Measurements from ENCODE around the gene TBRG4. TPM values are rescaled to one million over a fixed set of nuclear protein-coding genes. Genes with fewer than 3 reads are reported as not detected.

The TBRG4 gene
- total RNA-seq, 1 donor from 2014 or later = 195 TPM

DNA sequence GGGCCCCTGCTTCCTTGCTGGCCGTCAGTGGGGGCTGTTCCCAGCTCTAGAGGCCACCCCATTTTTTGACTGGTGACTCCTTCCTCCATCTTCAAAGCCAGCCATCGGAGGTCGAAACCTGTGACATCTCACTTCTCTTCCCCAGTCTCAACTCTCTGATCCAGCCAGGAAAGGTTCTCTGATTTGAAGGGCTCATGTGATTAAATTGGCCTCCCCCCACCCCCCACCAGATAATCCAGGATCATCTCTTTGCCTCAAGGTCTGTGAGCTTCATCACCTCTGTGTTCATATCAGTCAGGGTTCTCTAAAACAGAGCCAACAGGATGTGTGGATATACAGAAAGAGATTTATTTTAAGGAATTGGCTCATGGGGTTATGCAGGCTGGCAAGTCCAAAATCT lies 40.5 kb upstream of the TBRG4 start:
- intact Hi-C loops (cut with micrococcal nuclease) = no loop called here
- H3K27me3 Mint-ChIP-seq (ENCODE audit: insufficient read depth) = peaks cover 11% of the 10 kb centered on the region
- DNase-seq (ENCODE audit: low spot score) = no peak
- H3K27ac Mint-ChIP-seq = no peak overlapping the region
- no peaks in the 10 kb centered on the region for H3K4me1 Mint-ChIP-seq (ENCODE audit: low read depth)
- H3K9me3 Mint-ChIP-seq = no peaks in the 10 kb centered on the region
- H3K36me3 Mint-ChIP-seq (ENCODE audit: low read depth) = no peaks in the 10 kb centered on the region
- no peak overlapping the region for H3K4me3 Mint-ChIP-seq

DNA sequence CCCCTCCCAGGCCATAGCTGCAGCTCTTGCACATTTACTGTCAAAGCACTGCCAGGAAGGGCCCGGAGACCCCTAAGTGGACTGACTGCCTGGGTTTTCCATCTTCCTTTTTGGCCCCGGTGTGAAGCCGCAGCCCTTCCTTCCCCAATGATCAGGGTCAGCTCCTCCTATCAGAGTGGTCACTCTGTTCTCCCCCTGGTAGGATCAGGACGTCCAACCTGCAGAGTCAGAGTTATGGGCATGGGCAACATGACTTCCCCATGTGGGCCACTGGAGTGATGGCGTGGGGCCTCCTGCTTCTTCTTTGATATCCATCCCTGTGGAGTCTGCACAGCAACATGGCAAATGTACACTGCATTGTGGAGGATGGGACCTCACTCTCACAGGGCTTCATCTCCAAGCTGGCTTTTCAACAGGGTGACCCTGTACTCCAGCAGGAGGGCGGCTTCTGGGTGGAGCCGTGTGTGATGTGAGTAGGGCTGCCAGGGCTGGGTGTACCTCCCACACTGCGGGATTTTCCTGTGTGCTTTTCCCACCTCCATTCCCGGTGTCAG lies 39.7 kb upstream of the TBRG4 start:
- no peaks in the 10 kb centered on the region for H3K4me1 Mint-ChIP-seq (ENCODE audit: low read depth)
- H3K4me3 Mint-ChIP-seq = no peak overlapping the region
- no peak for DNase-seq (ENCODE audit: low spot score)
- H3K27me3 Mint-ChIP-seq (ENCODE audit: insufficient read depth) = peaks cover 8% of the 10 kb centered on the region
- H3K27ac Mint-ChIP-seq = no peak overlapping the region
- H3K36me3 Mint-ChIP-seq (ENCODE audit: low read depth) = no peaks in the 10 kb centered on the region
- H3K9me3 Mint-ChIP-seq = no peaks in the 10 kb centered on the region
- intact Hi-C loops (cut with micrococcal nuclease) = no loop called here

- no peaks in the 10 kb centered on the region for H3K4me1 Mint-ChIP-seq (ENCODE audit: low read depth)
- H3K36me3 Mint-ChIP-seq (ENCODE audit: low read depth) = no peaks in the 10 kb centered on the region
- no peak for DNase-seq (ENCODE audit: low spot score)
- intact Hi-C loops (cut with micrococcal nuclease) = no loop called here
- H3K9me3 Mint-ChIP-seq = no peaks in the 10 kb centered on the region
- H3K27me3 Mint-ChIP-seq (ENCODE audit: insufficient read depth) = peaks cover 8% of the 10 kb centered on the region
- H3K4me3 Mint-ChIP-seq = no peak overlapping the region
- H3K27ac Mint-ChIP-seq = no peak overlapping the region
Measured at GRCh38 chr7:45150199-45150598, 38.7 kb upstream of the TBRG4 start.

DNA sequence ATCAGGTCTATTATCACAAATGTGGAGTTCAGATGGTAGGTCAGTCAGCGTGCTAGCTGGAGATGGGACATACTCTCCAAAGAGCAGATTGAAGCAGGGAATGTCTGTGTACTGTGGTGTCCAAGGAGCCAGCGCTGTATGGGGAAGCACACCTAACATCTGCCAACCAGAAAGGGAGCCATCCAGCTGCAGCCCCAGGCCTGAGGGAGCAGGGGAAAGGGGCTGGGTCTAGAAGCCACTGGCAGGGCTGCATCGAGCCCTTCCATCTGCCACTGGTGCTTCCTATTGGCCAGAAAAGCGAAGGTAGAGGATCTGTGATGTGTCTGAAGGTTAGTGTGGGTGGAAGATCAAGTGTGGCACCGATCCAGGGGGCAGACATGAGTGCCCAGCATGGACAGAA lies 38.1 kb upstream of the TBRG4 start:
- Mint-ChIP-seq H3K27me3 (ENCODE audit: insufficient read depth) (peaks cover 8% of the 10 kb centered on the region), H3K4me3 (no peak overlapping the region), H3K27ac (no peak overlapping the region), H3K9me3 (no peaks in the 10 kb centered on the region), H3K36me3 (ENCODE audit: low read depth) (no peaks in the 10 kb centered on the region), H3K4me1 (ENCODE audit: low read depth) (no peaks in the 10 kb centered on the region)
- intact Hi-C loops (cut with micrococcal nuclease) = no loop called here
- DNase-seq (ENCODE audit: low spot score) = no peak

GRCh38 chr7:45148653-45148973 lies 37.1 kb upstream of the TBRG4 start:
- H3K9me3 Mint-ChIP-seq = no peaks in the 10 kb centered on the region
- intact Hi-C loops (cut with micrococcal nuclease) = no loop called here
- no peak overlapping the region for H3K4me3 Mint-ChIP-seq
- no peak overlapping the region for H3K27ac Mint-ChIP-seq
- H3K4me1 Mint-ChIP-seq (ENCODE audit: low read depth) = no peaks in the 10 kb centered on the region
- H3K27me3 Mint-ChIP-seq (ENCODE audit: insufficient read depth) = peaks cover 14% of the 10 kb centered on the region
- no peak for DNase-seq (ENCODE audit: low spot score)
- no peaks in the 10 kb centered on the region for H3K36me3 Mint-ChIP-seq (ENCODE audit: low read depth)

DNA sequence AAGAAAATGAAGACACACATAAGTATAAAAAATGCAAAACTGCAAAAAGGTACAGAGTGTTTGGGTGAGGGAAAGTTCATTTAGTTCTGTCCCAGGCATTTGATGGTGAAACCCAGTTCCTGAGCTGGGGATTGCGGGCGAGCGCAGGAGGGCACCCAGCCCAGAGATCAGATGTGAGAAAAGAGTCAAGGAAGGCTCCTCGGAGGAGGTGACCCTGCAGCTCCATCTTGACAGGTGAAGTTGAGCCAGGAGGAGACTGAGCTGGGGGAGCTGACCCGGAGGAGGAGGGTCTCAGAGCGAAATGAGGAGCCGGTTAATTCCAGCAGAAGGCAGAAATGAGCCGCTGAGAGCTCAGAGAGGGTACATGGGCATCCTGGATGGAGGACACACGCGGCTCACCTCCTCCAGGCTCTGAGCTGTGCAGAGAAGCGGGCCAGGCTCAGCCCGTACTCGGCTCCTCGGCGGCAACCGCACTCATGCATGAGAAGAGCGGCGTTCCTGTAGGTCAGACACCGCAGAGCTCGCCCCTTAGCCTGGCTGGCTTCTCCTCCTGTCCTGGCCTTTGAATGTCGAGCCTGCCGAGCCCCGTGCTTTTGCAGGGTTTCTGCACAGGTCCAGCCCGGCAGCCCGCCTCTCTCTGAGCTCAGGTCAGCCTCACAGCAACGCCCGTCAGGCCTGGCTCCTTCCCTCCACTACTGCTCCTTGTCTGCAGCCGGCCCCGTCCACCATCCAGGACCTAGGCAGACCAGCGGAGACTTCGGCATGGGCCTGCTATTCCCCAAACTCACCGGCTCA lies 36.6 kb upstream of the TBRG4 start:
- H3K4me3 Mint-ChIP-seq = no peak overlapping the region
- H3K9me3 Mint-ChIP-seq = no peaks in the 10 kb centered on the region
- peaks cover 14% of the 10 kb centered on the region for H3K27me3 Mint-ChIP-seq (ENCODE audit: insufficient read depth)

DNA sequence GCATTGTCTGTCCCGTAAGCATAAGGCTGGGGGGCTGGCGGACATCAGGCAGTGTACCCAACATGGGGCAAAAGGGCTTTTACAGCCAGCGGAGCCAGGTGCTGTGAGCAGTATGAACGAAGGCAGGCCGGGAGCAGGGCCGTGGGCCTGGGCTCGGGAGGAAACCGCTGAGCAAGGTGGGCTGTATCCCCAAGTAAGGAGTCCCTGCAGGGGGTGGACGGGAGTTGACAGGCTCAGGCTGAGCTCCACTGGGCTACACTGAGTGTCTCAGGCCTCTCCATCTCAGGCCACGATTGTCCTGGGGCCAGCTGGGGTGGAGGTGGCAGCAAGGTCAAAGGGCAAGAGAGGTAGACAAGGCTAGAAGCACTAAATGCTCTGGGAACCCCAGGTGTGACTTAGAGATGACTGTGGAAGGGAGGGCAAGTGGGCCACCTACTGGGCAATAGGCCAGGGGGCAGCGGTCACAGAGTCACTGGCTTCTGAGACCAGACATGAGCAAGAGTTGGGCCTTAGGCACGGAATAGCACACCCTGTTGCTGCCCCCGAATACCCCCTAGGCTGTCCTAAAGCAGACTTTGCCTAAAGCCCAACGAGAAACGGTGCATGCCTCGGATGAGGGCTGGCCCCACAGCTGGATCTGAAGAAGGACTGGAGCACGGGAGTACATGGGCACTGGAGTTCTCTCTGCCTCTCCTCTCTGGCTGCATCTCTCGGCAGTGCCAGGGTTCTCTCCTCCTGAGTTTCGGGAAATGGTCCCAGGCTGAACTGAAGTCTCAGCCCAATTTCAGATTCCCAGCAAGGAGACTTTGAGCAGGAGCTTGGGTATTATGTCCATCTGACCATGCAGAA lies 35.3 kb upstream of the TBRG4 start:
- intact Hi-C loops (cut with micrococcal nuclease) = no loop called here
- H3K27me3 Mint-ChIP-seq (ENCODE audit: insufficient read depth) = peaks cover 14% of the 10 kb centered on the region
- H3K27ac Mint-ChIP-seq = no peak overlapping the region
- no peak overlapping the region for H3K4me3 Mint-ChIP-seq
- no peaks in the 10 kb centered on the region for H3K36me3 Mint-ChIP-seq (ENCODE audit: low read depth)
- H3K9me3 Mint-ChIP-seq = no peaks in the 10 kb centered on the region
- no peak for DNase-seq (ENCODE audit: low spot score)
- H3K4me1 Mint-ChIP-seq (ENCODE audit: low read depth) = no peaks in the 10 kb centered on the region

More for the DNA sequence above, 36.6 kb upstream of the TBRG4 start:
- intact Hi-C loops (cut with micrococcal nuclease) = no loop called here
- Mint-ChIP-seq H3K27ac (no peak overlapping the region), H3K4me1 (ENCODE audit: low read depth) (no peaks in the 10 kb centered on the region), H3K36me3 (ENCODE audit: low read depth) (no peaks in the 10 kb centered on the region)
- no peak for DNase-seq (ENCODE audit: low spot score)

- H3K4me3 Mint-ChIP-seq = no peak overlapping the region
Measured at GRCh38 chr7:45145881-45146280, 34.4 kb upstream of the TBRG4 start.

GRCh38 chr7:45143616-45144015 lies 32.1 kb upstream of the TBRG4 start:
- DNase-seq (ENCODE audit: low spot score) = no peak
- Mint-ChIP-seq H3K4me1 (ENCODE audit: low read depth) (peaks cover 4% of the 10 kb centered on the region), H3K27ac (no peak overlapping the region), H3K4me3 (no peak overlapping the region), H3K36me3 (ENCODE audit: low read depth) (no peaks in the 10 kb centered on the region), H3K9me3 (no peaks in the 10 kb centered on the region), H3K27me3 (ENCODE audit: insufficient read depth) (peaks cover 10% of the 10 kb centered on the region)
- intact Hi-C loops (cut with micrococcal nuclease) = no loop called here

More at GRCh38 chr7:45145881-45146280, 34.4 kb upstream of the TBRG4 start:
- intact Hi-C loops (cut with micrococcal nuclease) = no loop called here
- Mint-ChIP-seq H3K9me3 (no peaks in the 10 kb centered on the region), H3K27ac (no peak overlapping the region), H3K27me3 (ENCODE audit: insufficient read depth) (peaks cover 14% of the 10 kb centered on the region), H3K4me1 (ENCODE audit: low read depth) (no peaks in the 10 kb centered on the region), H3K36me3 (ENCODE audit: low read depth) (no peaks in the 10 kb centered on the region)
- no peak for DNase-seq (ENCODE audit: low spot score)

DNA sequence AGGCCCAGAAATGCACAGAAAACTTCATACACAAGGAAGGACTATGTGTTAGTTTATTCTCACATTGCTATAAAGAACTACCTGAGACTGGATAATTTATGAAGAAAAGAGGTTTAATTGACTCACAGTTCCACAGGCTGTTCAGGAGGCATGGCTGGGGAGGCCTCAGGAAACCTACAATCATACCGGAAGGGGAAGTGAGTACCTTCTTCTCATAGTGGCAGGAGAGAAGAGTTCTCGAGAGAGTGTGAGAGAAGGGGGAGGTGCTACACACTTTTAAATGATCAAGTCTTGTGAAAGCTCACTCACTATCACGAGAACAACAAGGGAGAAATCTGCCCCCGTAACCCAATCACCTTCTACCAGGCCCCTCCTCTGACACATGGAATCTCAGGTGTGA lies 29.3 kb upstream of the TBRG4 start:
- Mint-ChIP-seq H3K27me3 (ENCODE audit: insufficient read depth) (peaks cover 12% of the 10 kb centered on the region), H3K4me1 (ENCODE audit: low read depth) (peaks cover 15% of the 10 kb centered on the region), H3K4me3 (no peak overlapping the region), H3K27ac (no peak overlapping the region), H3K9me3 (no peaks in the 10 kb centered on the region), H3K36me3 (ENCODE audit: low read depth) (no peaks in the 10 kb centered on the region)
- DNase-seq (ENCODE audit: low spot score) = no peak
- intact Hi-C loops (cut with micrococcal nuclease) = no loop called here

DNA sequence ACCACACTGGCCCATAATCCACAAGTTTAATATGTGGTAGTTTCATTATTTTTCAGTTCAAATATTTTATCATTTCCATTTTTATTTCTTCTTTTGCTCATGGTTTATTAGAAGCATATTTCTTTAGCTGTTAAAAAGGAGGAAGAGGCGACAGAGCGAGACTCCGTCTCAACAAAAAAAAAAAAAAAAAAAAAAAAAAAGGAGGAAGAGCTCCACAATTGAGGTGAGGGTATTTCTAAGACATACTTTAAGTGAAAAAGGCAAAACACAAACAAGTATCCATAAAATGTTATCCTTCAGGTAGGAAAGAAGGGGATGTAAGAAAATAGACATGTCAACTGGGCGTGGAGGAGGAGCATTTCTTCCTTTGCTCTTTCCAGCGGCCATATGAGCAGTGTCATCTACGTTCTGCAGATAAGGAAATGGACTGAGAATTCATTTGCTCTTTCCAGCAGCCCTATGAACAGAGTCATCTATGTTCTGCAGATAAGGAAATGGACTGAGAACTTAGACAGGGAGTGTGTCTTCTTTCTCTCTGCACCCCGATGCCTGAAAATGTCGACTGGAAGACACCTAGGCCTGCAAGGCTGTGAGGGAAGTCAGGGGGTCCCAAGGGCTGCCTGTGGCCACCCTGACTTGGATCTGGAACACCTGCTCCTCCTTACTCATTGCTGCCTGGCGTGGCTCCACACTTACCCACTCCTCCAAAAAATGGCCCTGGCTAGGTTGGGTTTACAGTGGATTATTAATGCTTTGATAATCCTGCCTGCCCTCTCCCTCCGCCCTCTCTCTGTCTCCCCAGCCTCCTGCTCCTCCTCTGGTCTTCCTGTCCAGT lies 27.2 kb upstream of the TBRG4 start:
- no peak for DNase-seq (ENCODE audit: low spot score)
- Mint-ChIP-seq H3K4me3 (no peak overlapping the region), H3K27me3 (ENCODE audit: insufficient read depth) (peaks cover 5% of the 10 kb centered on the region), H3K4me1 (ENCODE audit: low read depth) (peaks cover 19% of the 10 kb centered on the region), H3K27ac (no peak overlapping the region), H3K36me3 (ENCODE audit: low read depth) (no peaks in the 10 kb centered on the region), H3K9me3 (no peaks in the 10 kb centered on the region)
- intact Hi-C loops (cut with micrococcal nuclease) = no loop called here

DNA sequence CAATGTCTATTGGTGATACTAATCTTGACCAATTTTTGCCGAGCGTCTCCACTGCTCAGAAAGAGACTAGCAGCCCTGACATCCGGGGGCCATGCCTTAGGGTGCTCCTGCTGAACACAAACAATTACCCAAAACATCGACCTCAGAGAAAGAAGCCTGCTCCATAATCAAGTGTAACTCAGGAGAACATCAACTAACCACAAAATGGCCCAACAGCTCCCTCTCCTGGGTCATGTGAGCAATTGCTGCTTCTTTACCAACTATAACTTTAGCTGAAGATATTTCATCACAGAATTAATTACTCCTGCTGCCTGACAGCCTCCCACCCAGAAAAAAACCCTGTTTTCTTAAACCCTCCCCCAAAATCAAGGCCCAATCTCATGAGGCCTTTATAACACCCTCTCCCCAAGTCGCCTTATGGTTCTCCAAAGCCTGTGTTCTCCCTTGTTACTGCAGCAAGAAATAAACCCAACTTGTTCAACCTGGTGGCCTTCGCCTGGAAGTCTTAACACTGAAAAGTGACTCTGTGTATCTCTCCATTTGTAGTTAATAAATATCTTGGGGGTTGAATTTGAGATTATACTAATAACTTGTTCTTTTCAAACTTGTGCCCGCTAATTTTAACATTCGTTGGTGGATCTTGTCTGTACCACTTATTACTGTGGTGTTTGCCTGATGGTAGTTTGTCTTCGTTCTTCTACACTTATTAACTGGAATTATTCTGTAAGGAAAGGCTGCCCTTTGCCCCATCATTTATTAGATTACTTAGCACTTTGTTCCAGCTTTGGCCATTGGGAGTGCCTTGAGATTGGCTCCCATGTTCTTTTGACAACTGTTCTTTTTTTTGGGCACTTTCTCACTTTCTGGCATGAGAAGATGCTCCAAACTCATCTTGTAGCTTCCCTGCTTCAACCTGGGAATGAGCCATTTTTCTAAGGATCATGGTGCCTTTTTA lies 24.9 kb upstream of the TBRG4 start:
- Mint-ChIP-seq H3K36me3 (ENCODE audit: low read depth) (no peaks in the 10 kb centered on the region), H3K27ac (no peak overlapping the region), H3K4me1 (ENCODE audit: low read depth) (peaks cover 19% of the 10 kb centered on the region), H3K27me3 (ENCODE audit: insufficient read depth) (peaks cover 10% of the 10 kb centered on the region), H3K9me3 (no peaks in the 10 kb centered on the region), H3K4me3 (no peak overlapping the region)
- intact Hi-C loops (cut with micrococcal nuclease) = loop anchor here (1.0 to 2.0 kb wide), 10 partner anchors 24 to 548 kb away; partner anchors contain the start of genes CCM2, H2AZ2 and PURB
- DNase-seq (ENCODE audit: low spot score) = peak; percentile 55

Data from activated T-helper 1 cell treated with anti-CD3 and anti-CD28 coated beads, Interleukin-12 subunit alpha, Interleukin-12 subunit beta, Interleukin-2, Interleukin-4 antibody, amounts not matched to agents 30 ng/mL and 10 ng/mL and 1 ng/mL, durations not matched to agents 14 hours and 24 hours and 36 hours (primary cell).